Measurements from ENCODE around the gene ENAH. TPM values are rescaled to one million over a fixed set of nuclear protein-coding genes. Genes with fewer than 3 reads are reported as not detected.

ENAH gene
- total RNA-seq, 4 donors from 2014 or later: 28.4 to 53.3 (median 32.6) TPM

DNA sequence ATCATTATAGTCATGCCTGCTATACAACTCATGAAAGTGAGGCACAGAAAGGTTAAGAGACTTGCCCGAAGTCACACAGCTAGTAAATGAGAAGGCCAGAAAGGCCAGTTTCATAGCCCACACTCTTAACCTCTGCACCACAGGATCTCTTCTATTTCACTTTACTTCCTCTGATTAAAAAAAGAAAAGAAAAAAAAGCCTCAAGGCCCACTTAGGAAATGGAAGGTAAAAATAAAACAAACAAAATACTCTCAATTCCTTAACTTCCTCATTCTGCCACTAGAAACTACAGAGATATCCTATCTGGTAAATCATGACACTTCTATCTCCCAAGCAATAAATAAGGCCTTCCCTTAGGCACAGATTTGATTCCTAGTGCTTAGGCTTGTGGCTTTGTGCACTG lies 7.6 kb upstream of the ENAH start:
- TF ChIP-seq, protein P1, sequence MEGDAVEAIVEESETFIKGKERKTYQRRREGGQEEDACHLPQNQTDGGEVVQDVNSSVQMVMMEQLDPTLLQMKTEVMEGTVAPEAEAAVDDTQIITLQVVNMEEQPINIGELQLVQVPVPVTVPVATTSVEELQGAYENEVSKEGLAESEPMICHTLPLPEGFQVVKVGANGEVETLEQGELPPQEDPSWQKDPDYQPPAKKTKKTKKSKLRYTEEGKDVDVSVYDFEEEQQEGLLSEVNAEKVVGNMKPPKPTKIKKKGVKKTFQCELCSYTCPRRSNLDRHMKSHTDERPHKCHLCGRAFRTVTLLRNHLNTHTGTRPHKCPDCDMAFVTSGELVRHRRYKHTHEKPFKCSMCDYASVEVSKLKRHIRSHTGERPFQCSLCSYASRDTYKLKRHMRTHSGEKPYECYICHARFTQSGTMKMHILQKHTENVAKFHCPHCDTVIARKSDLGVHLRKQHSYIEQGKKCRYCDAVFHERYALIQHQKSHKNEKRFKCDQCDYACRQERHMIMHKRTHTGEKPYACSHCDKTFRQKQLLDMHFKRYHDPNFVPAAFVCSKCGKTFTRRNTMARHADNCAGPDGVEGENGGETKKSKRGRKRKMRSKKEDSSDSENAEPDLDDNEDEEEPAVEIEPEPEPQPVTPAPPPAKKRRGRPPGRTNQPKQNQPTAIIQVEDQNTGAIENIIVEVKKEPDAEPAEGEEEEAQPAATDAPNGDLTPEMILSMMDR (IDR thresholded peaks at IDR 0.05; ENCODE audit: low read depth): no peak

DNA sequence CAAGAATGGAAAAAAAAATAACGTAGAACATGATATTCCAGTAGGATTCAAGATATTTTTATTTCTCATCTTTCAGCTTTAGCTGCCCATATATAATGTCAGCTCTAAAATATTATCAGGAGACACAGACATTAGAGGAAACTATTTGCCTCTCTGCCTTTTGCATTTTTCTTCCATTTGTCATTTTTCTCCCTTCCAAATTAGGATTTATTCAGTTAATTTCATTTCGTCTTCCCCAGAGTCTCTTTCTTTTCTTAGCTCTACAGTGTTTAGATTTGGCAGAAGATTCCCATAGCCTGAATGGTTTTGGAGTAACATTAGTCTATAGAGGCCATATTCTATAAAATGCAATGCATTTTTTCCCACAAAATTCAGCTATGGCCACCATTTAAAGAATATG lies 5.1 kb upstream of the ENAH start:
- TF ChIP-seq, protein P1 (IDR thresholded peaks at IDR 0.05; ENCODE audit: low read depth): no peak

DNA sequence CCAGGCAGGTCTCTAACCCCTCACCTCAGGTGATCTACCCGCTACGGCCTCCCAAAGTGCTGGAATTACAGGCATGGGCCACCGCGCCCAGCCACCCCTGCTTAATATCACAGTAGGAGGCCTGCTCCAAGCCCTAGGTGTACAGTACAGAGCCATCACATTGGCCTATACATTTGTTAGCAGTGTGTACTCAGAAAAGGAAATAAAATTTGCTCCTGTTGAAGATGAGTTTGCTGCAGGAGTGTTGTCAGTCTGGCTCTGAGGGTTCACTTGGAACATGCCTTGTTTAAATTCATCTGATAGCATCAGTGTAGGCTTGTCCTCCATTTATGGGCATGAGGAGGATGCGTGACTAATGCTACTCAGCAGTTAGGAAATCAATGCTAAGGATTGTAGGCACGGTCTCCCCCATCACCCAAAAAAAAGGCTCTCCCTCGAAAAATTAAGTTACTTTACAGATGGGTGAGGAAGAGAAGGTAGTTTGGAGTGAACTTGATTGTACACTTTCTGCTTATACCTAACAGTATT lies 4.6 kb upstream of the ENAH start:
- TF ChIP-seq, protein P1 (IDR thresholded peaks at IDR 0.05; ENCODE audit: low read depth): no peak

DNA sequence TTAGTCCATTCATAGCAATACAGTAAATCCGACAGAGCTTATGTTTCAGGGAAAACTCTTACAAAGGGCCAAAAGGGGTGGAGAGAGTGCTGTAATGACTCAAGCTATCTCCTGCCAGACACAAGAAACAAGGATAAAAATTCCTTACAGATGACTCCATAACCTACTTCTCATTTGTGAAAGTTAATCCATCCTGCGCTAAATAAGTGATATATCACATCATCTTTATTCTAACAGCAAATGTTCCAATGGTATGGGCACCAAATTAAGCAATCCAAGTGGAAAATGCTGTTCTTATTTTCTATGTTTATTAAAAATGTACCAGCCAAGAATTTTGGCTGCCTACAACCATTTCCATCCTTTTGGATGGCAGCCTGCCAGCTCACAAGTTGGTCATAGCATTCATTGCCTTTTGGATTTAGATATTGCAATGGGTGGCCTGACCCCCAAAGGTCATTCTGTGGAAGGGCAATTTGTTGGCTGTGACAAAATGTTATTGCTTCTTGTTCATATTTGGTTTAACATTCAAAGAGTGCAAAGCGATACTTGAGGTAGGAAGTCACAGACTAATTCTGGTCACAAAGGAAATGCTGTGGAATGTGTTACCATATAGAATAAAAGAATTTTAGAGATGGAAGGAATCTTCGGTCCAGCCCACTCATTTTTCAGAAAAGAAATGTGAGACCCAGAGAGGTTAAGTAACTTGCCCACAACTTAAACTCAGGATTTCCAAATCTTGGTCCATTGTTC lies 2.8 kb upstream of the ENAH start:
- TF ChIP-seq, protein P1 (IDR thresholded peaks at IDR 0.05; ENCODE audit: low read depth): no peak

DNA sequence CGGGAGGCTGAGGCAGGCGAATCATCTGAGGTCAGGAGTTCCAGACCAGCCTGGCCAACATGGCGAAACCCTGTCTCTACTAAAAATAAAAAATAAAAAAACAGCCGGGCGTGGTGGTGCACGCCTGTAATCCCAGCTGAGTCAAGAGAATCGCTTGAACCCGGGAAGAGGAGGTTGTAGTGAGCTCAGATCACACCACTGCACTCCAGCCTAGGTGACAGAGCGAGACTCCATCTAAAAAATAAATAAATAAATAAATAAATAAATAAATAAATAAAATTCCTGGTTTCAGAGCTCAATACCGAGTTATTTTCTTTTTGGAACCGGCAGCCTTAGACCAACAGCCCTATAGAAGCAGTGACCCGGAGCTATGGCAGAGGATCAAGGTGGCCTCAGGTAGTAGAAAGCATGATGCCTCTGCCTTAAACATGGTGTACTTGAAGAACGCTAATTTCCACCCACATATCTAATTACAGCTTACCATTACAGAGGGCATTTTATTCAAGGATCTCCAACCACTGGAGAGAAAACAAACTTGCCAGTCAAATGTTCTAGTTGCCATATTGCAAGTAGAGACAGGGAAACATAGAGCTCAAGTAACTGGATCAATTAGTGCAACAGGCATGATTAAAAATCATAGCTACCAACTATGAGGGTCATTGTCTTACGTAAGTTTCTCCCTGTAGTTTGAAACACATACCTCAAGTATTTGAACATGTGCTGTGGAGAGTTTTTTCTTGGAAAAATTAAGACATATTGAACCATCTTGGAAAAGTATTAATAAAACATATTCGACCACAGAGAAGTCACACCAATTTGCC lies 2.0 kb upstream of the ENAH start:
- TF ChIP-seq, protein P1 (IDR thresholded peaks at IDR 0.05; ENCODE audit: low read depth): no peak

DNA sequence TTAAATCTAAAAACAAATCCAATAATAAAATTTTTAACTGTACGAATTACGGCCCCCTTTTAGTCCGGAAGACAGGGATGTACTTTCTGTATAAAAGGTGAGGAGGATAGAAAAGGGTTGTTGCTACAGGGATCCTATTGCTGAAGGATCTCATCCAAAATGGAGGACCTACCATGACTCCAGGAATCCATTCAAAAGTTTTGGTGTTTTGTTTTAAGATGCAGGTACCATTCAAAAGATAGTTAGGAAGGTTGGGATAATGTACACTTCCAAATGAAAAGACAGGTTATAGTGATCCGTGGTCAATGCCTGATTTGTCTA lies 1.3 kb upstream of the ENAH start:
- TF ChIP-seq, protein P1 (IDR thresholded peaks at IDR 0.05; ENCODE audit: low read depth): no peak

Data from subcutaneous adipose tissue (tissue), 4 donors.